CMK (cell line): ENCODE results near the gene PLPP1.

Experiments
- DNase-seq: peaks from one replicate; pipeline ENCODE4 v3.0.0-alpha.2; 2010; ENCODE audit warnings: low read depth

The PLPP1 gene

DNA sequence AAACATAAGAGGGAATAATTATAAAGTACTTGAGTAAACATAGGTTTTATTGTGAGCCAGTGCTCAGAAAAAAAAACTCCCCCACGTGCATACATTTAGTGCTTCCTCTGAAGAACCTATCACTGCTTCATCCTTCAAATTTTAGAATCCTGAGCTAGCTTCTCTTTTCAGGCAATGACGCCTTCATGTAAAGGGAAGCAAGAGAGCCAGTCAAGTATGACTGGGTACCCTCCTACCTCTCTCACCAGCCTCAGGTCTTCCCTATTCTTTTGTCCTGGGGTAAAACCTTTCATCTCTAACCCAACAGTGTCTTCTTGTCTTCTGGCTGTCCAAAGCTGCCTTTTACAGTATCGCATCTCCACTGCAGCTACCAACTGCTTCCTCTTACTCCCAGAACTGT, 32.0 kb downstream of the PLPP1 start:
- no peak for DNase-seq

DNA sequence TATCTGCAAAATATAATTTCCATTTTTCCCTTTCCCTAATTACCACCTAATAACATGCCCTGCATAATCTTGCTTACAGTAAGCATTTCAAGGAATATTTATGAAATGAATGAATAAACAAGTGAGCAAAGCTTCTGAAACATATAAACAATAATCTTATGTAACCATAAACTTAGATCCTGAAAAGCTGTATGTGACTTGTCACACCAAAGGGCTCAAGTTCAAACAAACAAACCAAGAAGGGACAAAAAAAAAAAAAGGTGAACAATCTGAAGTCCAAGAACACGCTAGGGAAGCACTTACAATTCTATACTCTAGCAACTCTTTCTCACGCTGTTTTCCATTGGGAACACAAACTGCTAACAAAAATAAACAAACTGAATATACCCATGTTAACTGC, 36.3 kb downstream of the PLPP1 start:
- no peak for DNase-seq

GRCh38 chr5:55497712-55498111, 37.1 kb downstream of the PLPP1 start:
- no peak for DNase-seq

DNA sequence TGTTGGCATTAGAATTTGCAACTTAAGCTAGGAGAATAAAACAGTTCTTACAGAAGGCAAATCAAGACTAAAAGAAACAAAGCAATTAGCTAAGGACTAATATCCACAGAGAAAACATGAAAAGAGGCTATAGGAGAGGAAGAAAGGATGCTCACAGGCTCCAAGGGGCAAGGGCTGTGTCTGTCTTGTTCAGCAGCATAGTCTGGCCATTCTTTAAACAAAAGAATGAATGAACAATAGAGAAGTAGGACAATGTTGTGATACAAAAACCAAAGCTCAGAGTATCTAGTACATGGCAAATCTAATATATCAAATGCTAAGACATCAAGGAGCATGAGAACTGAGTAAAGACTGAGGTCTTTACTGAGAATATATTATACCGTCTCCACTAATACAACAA, 39.5 kb downstream of the PLPP1 start:
- no peak for DNase-seq

GRCh38 chr5:55492449-55492848, 42.3 kb downstream of the PLPP1 start:
- no peak for DNase-seq

DNA sequence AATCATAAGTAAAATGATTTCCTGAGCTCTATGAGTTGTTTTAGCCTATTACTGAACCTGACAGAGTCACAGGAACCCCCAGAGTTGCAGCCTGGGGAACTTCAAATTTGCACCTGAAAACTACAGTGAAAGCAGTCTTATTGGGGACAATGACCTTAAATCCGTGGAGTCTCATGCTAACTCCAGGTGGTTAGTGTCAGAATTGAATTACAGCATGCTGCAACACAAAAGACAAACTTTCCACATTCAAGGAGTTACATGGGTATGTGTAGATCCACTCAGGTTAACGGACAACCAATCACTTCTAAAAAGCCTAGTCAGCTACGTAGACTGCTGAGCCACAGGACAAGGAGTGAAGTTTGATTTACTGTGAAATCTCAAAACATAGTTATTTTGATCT, 49.7 kb downstream of the PLPP1 start:
- no peak for DNase-seq

- DNase-seq: no peak
Observed at GRCh38 chr5:55484531-55484930, 50.2 kb downstream of the PLPP1 start.

DNA sequence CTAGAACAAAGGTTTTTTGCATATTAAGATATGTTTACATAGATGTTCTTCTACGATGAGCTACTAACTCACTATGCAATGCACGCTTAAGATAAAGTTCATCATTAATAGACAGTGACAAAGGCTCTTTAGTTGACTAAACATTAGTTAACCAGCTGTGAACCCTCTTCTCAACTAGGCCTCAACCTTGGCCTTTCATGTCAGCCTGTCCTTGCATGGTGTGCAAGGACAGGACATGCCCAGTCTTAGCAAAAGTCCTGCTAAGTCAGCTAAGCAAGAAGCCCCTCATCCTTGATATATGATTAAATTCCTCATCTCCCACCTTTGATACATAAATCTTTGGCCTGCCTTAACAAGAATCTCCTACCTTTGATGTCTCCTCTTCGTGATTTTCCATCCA, 50.9 kb downstream of the PLPP1 start:
- no peak for DNase-seq

DNA sequence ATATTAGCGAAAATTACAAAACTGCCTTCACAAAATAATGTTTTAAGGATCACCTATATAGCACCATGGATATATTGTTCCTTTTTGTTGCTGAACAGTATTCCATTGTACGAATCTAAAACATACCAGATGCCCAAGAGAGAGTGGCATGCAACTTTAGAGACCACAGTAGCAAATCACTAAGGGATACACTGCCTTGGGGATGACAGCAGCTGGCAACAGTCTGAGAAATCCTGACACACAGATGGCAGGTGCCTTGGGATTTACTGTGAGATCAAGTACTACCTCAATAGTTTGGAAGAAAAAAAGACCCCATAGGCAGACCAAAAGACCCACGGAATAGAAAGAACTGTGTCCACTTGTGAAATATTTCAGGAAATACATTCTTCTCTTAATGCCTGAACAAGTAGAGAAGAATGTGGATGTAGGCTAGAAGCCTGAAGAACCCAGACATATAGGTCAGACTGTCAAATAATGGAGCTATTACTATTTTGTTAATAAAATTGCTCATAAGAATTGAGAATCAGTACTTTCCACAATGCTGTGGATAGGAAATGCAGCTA, 53.4 kb downstream of the PLPP1 start:
- DNase-seq: no peak

GRCh38 chr5:55480781-55481180, 54.0 kb downstream of the PLPP1 start:
- no peak for DNase-seq

- DNase-seq: no peak
Observed at GRCh38 chr5:55472642-55473041, 62.1 kb downstream of the PLPP1 start.

GRCh38 chr5:55471468-55471867, 63.3 kb downstream of the PLPP1 start:
- no peak for DNase-seq

GRCh38 chr5:55470282-55470681, 64.5 kb downstream of the PLPP1 start:
- DNase-seq: no peak

- DNase-seq: no peak
Observed at GRCh38 chr5:55469839-55470238, 64.9 kb downstream of the PLPP1 start.

DNA sequence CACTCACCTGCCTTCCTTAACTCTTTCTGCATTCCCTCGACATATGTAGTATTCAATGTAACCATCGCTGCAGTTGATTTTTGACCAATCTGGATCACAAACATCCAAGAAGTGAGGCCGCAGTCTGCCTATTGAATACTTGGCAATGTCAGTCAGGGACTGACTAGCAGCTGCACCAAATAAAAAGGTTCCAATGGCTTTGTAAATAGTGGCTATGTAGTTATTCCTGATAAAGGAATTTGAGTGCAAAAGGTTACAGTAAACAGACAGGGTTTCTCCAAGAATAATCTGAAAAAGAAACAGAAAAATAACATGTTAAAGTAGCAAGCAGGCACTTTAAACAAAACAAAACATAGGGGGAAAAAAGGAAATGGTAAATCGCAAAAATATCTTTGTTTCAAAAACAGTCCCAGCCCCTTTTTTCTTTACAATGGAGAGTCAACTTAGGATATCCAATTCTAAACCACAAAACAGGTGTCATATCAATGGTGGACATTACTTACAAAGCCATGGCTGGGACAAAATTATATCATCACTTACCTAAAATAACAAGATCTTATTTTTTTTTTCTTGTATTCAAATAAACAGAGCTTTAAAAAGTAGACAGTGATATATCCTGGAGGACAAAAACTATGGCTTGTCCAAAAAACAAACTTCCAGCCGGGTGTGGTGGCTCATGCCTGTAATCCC, 66.8 kb downstream of the PLPP1 start:
- no peak for DNase-seq

GRCh38 chr5:55463613-55464012, 71.2 kb downstream of the PLPP1 start:
- no peak for DNase-seq

GRCh38 chr5:55459572-55459971, 75.2 kb downstream of the PLPP1 start:
- no peak for DNase-seq

DNA sequence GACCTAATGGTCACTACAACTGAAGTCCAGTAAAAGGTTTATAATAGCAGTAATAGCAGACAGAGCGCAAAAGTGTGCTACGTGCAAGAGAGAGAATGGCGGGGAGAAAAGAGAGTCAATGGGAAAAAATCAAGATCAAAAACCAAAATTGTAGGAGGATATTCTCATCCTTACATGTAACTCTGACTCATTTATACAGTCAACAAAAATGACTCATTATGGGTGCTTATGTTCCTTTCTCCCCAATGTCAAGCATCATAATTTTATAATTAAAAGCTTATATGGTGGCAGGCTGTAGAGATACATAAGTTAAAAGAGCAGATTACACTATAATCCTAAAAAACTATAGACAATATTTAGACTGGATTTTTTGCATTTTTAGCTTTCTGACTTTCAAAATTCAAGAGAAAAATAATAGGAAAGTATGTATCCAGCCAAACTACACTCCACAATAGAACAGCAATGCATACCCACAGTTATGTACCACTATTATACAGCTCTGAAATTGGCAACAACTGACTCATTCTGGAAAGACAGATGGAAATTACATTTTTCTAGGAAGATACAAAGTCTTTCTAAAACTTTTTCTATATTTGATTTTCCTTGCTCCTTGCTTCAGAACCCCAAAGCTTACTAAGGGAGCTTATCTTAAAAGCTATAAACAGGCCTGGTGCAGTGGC, 78.4 kb downstream of the PLPP1 start:
- DNase-seq: no peak

DNA sequence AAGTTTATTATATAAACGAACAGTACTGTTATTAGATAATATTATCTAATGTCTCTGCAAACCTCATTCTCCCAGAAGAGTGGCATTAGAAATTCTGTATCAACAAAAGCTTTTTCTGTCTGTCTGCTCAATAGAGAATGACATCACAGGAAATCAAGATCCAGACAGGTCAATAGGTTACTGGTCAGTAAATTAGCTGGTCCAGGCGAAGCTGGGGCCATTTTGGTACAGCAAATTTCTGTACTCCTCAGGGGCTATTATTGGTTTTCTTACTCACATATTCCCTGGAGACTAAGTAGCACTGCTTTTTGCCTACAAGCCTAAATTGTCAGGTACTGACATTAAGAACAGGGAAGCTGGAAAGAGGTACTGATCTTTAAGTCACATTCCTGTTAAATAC, 80.5 kb downstream of the PLPP1 start:
- DNase-seq: no peak

DNA sequence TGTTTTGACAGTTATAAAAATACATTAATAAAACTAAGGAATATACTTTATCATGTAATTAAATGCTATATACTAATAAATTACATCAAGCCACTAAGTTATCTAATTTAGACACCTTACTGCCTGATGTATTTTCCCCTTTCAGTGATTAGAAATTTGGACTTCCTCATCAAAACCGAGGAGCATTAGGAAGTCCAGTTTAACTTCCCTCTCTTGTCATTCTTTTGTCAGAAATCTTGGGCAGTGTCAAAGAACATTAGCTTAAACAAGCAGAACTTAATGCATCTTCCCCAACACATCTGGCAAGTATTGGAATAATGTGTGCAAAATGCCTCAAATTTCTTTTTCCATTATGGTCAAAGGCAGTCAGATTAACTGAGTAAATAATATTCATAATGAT, 81.6 kb downstream of the PLPP1 start:
- no peak for DNase-seq

DNA sequence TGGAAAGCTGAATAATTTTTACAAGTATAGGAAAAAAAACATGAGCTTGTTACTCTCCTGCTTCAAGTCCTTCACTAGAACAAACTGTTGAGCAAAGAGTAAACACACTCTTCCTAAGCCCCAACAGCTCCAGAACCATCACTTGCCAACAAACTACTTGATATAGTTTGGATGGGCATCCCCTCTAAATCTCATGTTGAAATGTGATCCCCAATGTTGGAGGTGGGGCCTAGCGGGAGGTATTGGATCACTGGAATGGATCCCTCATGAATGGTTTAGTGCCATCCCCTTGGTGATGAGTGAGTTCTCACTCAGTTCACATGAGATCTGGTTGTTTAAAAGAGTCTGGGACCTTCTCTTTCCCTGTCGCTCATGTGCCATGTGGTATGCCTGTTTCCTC, 82.8 kb downstream of the PLPP1 start:
- DNase-seq: no peak

GRCh38 chr5:55450050-55450765, 84.6 kb downstream of the PLPP1 start:
- DNase-seq: no peak
